ACC112 (cell line): ENCODE data around the gene MRPL55.

Source experiments
- H2AFZ ChIP-seq: fragments of 200-600 bp; sonication (generic); one replicate; pipeline ENCODE4 v1.6.0; 2017; ENCODE audit warnings: antibody characterized with exemption, low read length; ENCODE audit not compliant: unreplicated experiment
- H3K27ac ChIP-seq: fragments of 200-600 bp; sonication (generic); 2 replicates; pipeline ENCODE4 v1.5.1; 2014; ENCODE audit warnings: low read depth, mild to moderate bottlenecking, antibody characterized with exemption, low read length, moderate library complexity
- H3K27me3 ChIP-seq: fragments of 200-600 bp; sonication (generic); 2 replicates; pipeline ENCODE4 v1.6.1; 2014; ENCODE audit warnings: mild to moderate bottlenecking, antibody characterized with exemption, low read length, moderate library complexity, mixed read lengths; ENCODE audit not compliant: insufficient read depth
- H3K36me3 ChIP-seq: fragments of 200-600 bp; sonication (generic); 2 replicates; pipeline ENCODE4 v1.6.1; 2016; ENCODE audit warnings: mild to moderate bottlenecking, antibody characterized with exemption, low read length, moderate library complexity, mixed read lengths; ENCODE audit not compliant: insufficient read depth
- H3K4me1 ChIP-seq: fragments of 200-600 bp; sonication (generic); one replicate; pipeline ENCODE4 v1.6.1; 2016; ENCODE audit warnings: low read length, mixed read lengths; ENCODE audit not compliant: insufficient read depth, unreplicated experiment, control insufficient read depth
- H3K4me3 ChIP-seq: fragments of 200-600 bp; sonication (generic); 2 replicates; pipeline ENCODE4 v1.5.1; 2014; ENCODE audit warnings: mild to moderate bottlenecking, low read depth, low read length
- H3K79me2 ChIP-seq: fragments of 200-600 bp; sonication (generic); one replicate; pipeline ENCODE4 v1.6.0; 2016; ENCODE audit warnings: low read length; ENCODE audit not compliant: control insufficient read depth, unreplicated experiment, insufficient read depth

MRPL55 gene

GRCh38 chr1:228139931-228140723, 31.0 kb upstream of the MRPL55 start, which contains the start of gene GUK1:
Gene GUK1, plus strand, starts transcription at chr1:228140279. Its CDS starts 24 bp downstream, at chr1:228140303.
- H2AFZ ChIP-seq: peak within 1 kb of the TSS; percentile 47
- H3K27me3 ChIP-seq: peaks cover 25% of the 10 kb centered on the region
- H3K4me1 ChIP-seq: peaks cover 19% of the 10 kb centered on the region
- peak within 1 kb of the TSS; percentile 86 for H3K4me3 ChIP-seq
- no peaks in the 10 kb centered on the region for H3K36me3 ChIP-seq
- H3K27ac ChIP-seq: peak within 1 kb of the TSS; percentile 91
- peaks cover 48% of the 10 kb centered on the region for H3K79me2 ChIP-seq

DNA sequence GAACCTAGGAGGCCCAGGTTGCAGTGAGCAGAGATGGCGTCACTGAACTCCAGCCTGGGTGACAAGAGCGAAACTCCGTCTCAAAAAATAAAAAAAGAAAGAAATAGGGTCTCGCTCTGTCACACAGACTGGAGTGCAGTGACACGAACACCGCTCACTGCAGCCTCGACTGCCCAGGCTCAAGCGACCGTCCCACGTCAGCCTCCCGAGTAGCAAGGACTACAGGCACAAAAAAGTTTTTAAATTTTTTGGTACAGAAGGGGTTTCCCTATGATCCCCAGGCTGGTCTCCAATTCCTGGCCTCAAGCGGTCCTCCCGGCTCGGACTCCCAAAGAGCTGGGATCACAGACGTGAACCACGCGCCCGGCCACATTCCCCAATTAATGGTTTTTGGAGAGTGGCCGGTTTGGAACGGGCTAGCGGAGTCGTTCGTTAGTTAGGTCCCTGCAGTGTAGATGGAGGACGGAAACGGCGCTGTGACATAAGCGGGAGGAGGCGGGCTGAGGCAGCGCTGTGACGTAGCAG, 30.4 kb upstream of the MRPL55 start:
- Histone ChIP-seq H2AFZ (peak overlapping the region; percentile 47), H3K27me3 (peaks cover 32% of the 10 kb centered on the region), H3K36me3 (no peaks in the 10 kb centered on the region), H3K27ac (peak overlapping the region; percentile 67), H3K79me2 (peaks cover 42% of the 10 kb centered on the region), H3K4me3 (peak overlapping the region; percentile 86), H3K4me1 (peaks cover 19% of the 10 kb centered on the region)

- Histone ChIP-seq H2AFZ (no peak overlapping the region), H3K27me3 (peaks cover 42% of the 10 kb centered on the region), H3K36me3 (no peaks in the 10 kb centered on the region), H3K79me2 (peaks cover 16% of the 10 kb centered on the region), H3K4me1 (peaks cover 1% of the 10 kb centered on the region), H3K27ac (no peak overlapping the region), H3K4me3 (no peak overlapping the region)
These were observed 27.8 kb upstream of the MRPL55 start for GRCh38 chr1:228136901-228137300.

DNA sequence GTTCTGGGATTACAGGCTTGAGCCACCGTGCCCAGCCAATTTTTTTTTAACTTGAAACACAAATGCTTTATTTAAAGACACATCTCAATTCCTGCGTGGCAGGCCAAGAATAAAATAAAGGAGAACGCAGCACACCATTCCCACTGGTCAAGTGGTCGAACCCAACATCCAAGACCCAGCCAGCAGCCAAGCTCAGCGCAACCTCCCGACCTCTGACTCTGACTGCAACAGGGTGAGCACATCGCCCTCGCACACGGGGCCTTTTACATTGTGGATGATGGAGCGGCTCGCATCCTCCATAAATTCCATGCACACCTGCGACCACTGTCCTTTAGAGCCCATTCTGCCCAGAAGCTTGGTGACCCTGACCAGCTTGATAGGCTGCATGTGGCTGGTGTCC, 25.5 kb upstream of the MRPL55 start:
- no peaks in the 10 kb centered on the region for H3K4me1 ChIP-seq
- H3K36me3 ChIP-seq: no peaks in the 10 kb centered on the region
- H2AFZ ChIP-seq: no peak overlapping the region
- H3K79me2 ChIP-seq: no peaks in the 10 kb centered on the region
- H3K27me3 ChIP-seq: peaks cover 42% of the 10 kb centered on the region
- no peak overlapping the region for H3K27ac ChIP-seq
- H3K4me3 ChIP-seq: no peak overlapping the region

GRCh38 chr1:228131766-228132165, 22.7 kb upstream of the MRPL55 start:
- Histone ChIP-seq H2AFZ (no peak overlapping the region), H3K36me3 (no peaks in the 10 kb centered on the region), H3K79me2 (no peaks in the 10 kb centered on the region), H3K27ac (no peak overlapping the region), H3K27me3 (peaks cover 34% of the 10 kb centered on the region), H3K4me3 (no peak overlapping the region), H3K4me1 (no peaks in the 10 kb centered on the region)

- H3K27ac ChIP-seq: no peak overlapping the region
These were observed 16.1 kb upstream of the MRPL55 start for GRCh38 chr1:228125185-228125584.

GRCh38 chr1:228123505-228123904, 14.4 kb upstream of the MRPL55 start:
- Histone ChIP-seq H3K4me3 (no peak overlapping the region), H2AFZ (no peak overlapping the region), H3K27ac (no peak overlapping the region), H3K36me3 (no peaks in the 10 kb centered on the region), H3K27me3 (peaks cover 14% of the 10 kb centered on the region; the same call in 1 of the 2 replicates), H3K4me1 (no peaks in the 10 kb centered on the region), H3K79me2 (no peaks in the 10 kb centered on the region)

More at GRCh38 chr1:228125185-228125584, 16.1 kb upstream of the MRPL55 start:
- Histone ChIP-seq H3K27me3 (peaks cover 14% of the 10 kb centered on the region; the same call in 1 of the 2 replicates), H3K36me3 (no peaks in the 10 kb centered on the region), H3K4me1 (no peaks in the 10 kb centered on the region), H2AFZ (no peak overlapping the region), H3K4me3 (no peak overlapping the region), H3K79me2 (no peaks in the 10 kb centered on the region)

DNA sequence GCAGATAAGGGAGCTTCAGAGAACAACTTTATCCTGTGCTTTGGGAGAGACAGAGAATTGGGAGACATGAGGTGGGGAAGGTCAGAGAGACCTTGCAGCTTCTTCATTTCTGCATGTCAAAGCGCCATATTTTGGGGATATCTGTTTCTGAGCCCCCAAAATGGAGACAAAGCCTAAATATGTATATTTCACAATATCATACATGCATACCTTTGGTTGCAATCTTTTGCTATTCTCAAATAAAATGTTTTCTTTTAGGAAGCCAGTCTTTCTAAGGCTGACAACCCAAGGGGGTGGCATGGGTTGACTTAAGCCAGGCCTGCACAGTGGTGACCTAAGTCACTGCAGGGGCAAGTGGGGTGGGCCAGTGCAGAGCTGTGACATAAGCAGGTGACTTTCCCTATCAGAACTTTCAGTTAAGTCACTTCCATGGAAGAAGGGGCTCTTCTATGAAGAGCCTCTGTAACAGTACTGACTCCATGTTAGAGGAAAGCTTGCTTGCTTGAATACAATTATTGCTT, 13.9 kb upstream of the MRPL55 start:
- no peaks in the 10 kb centered on the region for H3K4me1 ChIP-seq
- no peaks in the 10 kb centered on the region for H3K79me2 ChIP-seq
- H3K36me3 ChIP-seq: no peaks in the 10 kb centered on the region
- H3K4me3 ChIP-seq: no peak overlapping the region
- H2AFZ ChIP-seq: no peak overlapping the region
- H3K27me3 ChIP-seq: peaks cover 14% of the 10 kb centered on the region; the same call in 1 of the 2 replicates
- H3K27ac ChIP-seq: no peak overlapping the region

DNA sequence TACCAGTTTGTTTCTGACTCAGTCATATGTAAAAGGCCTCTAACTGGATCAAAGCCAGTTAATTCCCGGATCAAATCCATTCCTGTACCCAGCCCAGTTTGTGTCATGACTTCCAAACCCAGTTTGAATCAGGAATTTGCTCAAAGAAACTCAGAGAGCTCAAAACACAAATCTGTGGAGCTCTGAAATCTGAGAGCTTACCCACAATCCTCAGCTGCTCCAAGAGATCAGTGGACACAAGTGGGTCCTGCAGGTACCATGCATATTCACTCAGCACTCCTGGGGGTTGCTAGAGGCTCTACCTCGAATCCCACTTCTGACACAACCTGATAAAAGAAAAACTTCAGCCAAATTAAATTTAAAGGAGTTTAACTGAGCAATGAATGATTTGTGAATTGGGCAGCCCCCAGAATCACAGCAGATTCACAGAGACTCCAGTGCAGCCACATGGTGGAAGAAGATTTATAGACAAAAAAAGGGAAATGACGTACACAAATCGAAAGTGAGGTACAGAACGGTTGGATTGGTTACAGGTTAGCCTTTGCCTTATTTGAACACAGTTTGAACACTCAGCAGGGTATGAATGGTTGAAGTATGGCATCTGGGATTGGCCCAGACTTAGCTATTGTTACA, 11.9 kb upstream of the MRPL55 start:
- no peaks in the 10 kb centered on the region for H3K36me3 ChIP-seq
- H2AFZ ChIP-seq: no peak overlapping the region
- H3K27ac ChIP-seq: peak overlapping the region; percentile 29; the same call in 1 of the 2 replicates
- H3K4me3 ChIP-seq: no peak overlapping the region
- no peaks in the 10 kb centered on the region for H3K4me1 ChIP-seq
- peaks cover 14% of the 10 kb centered on the region; the same call in 1 of the 2 replicates for H3K27me3 ChIP-seq
- no peaks in the 10 kb centered on the region for H3K79me2 ChIP-seq

- no peaks in the 10 kb centered on the region for H3K79me2 ChIP-seq
- no peaks in the 10 kb centered on the region for H3K36me3 ChIP-seq
These were observed 11.3 kb upstream of the MRPL55 start for GRCh38 chr1:228120351-228120750.

More at GRCh38 chr1:228120351-228120750, 11.3 kb upstream of the MRPL55 start:
- no peak overlapping the region for H3K4me3 ChIP-seq
- H2AFZ ChIP-seq: no peak overlapping the region
- peaks cover 14% of the 10 kb centered on the region; the same call in 1 of the 2 replicates for H3K27me3 ChIP-seq
- H3K4me1 ChIP-seq: no peaks in the 10 kb centered on the region
- H3K27ac ChIP-seq: peak overlapping the region; percentile 29
